T-helper 2 cell treated with Interferon-gamma antibody and Interleukin-4, amounts not matched to agents 100 ng/mL and 5 ng/mL, for 36 hours (primary cell): Measurements from ENCODE around the gene PIP5K1B. TPM values are rescaled to one million over a fixed set of nuclear protein-coding genes. Genes with fewer than 3 reads are reported as not detected.

Experiments used
- intact Hi-C: fragments of 100-400 bp; cut with micrococcal nuclease; formaldehyde crosslinking; loops from one replicate; pipeline ENCODE4 v1.15.1; 2023
- total RNA-seq: library from RNA; stranded (reverse); gene quantifications from 2 replicates; pipeline ENCODE4 v1.2.3, GENCODE V29; 2022

PIP5K1B gene
- total RNA-seq, 1 donor from 2014 or later = 7.0 TPM

GRCh38 chr9:68732405-68733020, 27.5 kb downstream of the PIP5K1B start:
- intact Hi-C loops = no loop called here

GRCh38 chr9:68733021-68733405, 28.0 kb downstream of the PIP5K1B start:
- intact Hi-C loops = no loop called here

- intact Hi-C loops = no loop called here
These were observed 33.3 kb downstream of the PIP5K1B start for GRCh38 chr9:68738358-68738757.

- intact Hi-C loops = no loop called here
These were observed 34.7 kb downstream of the PIP5K1B start for GRCh38 chr9:68739621-68740174.

- intact Hi-C loops = no loop called here
These were observed 35.5 kb downstream of the PIP5K1B start for GRCh38 chr9:68740561-68740960.

GRCh38 chr9:68741234-68741633, 36.2 kb downstream of the PIP5K1B start:
- intact Hi-C loops = no loop called here

GRCh38 chr9:68741704-68742332, 36.8 kb downstream of the PIP5K1B start:
- intact Hi-C loops = no loop called here

GRCh38 chr9:68742333-68742730, 37.3 kb downstream of the PIP5K1B start:
- intact Hi-C loops = no loop called here

GRCh38 chr9:68744426-68744825, 39.4 kb downstream of the PIP5K1B start:
- intact Hi-C loops = no loop called here

GRCh38 chr9:68746525-68746924, 41.5 kb downstream of the PIP5K1B start:
- intact Hi-C loops = no loop called here

GRCh38 chr9:68747043-68747533, 42.0 kb downstream of the PIP5K1B start:
- intact Hi-C loops = no loop called here

- intact Hi-C loops = no loop called here
These were observed 44.1 kb downstream of the PIP5K1B start for GRCh38 chr9:68749135-68749534.

- intact Hi-C loops = no loop called here
These were observed 44.6 kb downstream of the PIP5K1B start for GRCh38 chr9:68749579-68750159.

- intact Hi-C loops = no loop called here
These were observed 45.2 kb downstream of the PIP5K1B start for GRCh38 chr9:68750255-68750654.

GRCh38 chr9:68750786-68751185, 45.7 kb downstream of the PIP5K1B start:
- intact Hi-C loops = no loop called here

- intact Hi-C loops = no loop called here
These were observed 46.5 kb downstream of the PIP5K1B start for GRCh38 chr9:68751556-68751955.

GRCh38 chr9:68755051-68755450, 50.0 kb downstream of the PIP5K1B start:
- intact Hi-C loops = no loop called here

GRCh38 chr9:68755752-68756151, 50.7 kb downstream of the PIP5K1B start:
- intact Hi-C loops = no loop called here

- intact Hi-C loops = no loop called here
These were observed 55.1 kb downstream of the PIP5K1B start for GRCh38 chr9:68759981-68760673.

GRCh38 chr9:68760674-68761333, 55.8 kb downstream of the PIP5K1B start:
- intact Hi-C loops = no loop called here

- intact Hi-C loops = no loop called here
These were observed 57.5 kb downstream of the PIP5K1B start for GRCh38 chr9:68762570-68762969.
